HG02798 (cell line): ENCODE data around the gene PPM1N.

Experiments used
- ATAC-seq: cut with Tn5 transposase; IDR thresholded peaks from one replicate; pipeline ENCODE4 v1.9.1; 2021; ENCODE audit warnings: mild to moderate bottlenecking; ENCODE audit not compliant: unreplicated experiment, poor library complexity

Gene PPM1N

GRCh38 chr19:45498411-45499195, at the start of gene PPM1N:
Gene PPM1N (plus strand): TSS chr19:45498443. CDS start chr19:45498473, 30 bp downstream.
- ATAC-seq, result peak; percentile 32

- ATAC-seq, result no peak
Observed at GRCh38 chr19:45448887-45449299, 49.4 kb upstream of the PPM1N start.

- no peak for ATAC-seq
Observed at GRCh38 chr19:45450012-45450333, 48.3 kb upstream of the PPM1N start.

GRCh38 chr19:45451131-45451849, 47.0 kb upstream of the PPM1N start:
- peak; percentile 10 for ATAC-seq

- no peak for ATAC-seq
Observed at GRCh38 chr19:45451850-45452387, 46.3 kb upstream of the PPM1N start.

- ATAC-seq, result no peak
Observed at GRCh38 chr19:45455707-45456499, 42.3 kb upstream of the PPM1N start.

GRCh38 chr19:45456500-45456815, 41.8 kb upstream of the PPM1N start:
- no peak for ATAC-seq

- no peak for ATAC-seq
Observed at GRCh38 chr19:45457776-45458175, 40.5 kb upstream of the PPM1N start.

- no peak for ATAC-seq
Observed at GRCh38 chr19:45460807-45461347, 37.4 kb upstream of the PPM1N start.

- ATAC-seq, result no peak
Observed at GRCh38 chr19:45462174-45462573, 36.1 kb upstream of the PPM1N start.

- no peak for ATAC-seq
Observed at GRCh38 chr19:45463241-45463640, 35.0 kb upstream of the PPM1N start.

GRCh38 chr19:45464274-45464673, 34.0 kb upstream of the PPM1N start:
- ATAC-seq, result no peak

- ATAC-seq, result no peak
Observed at GRCh38 chr19:45464852-45465441, 33.3 kb upstream of the PPM1N start.

- no peak for ATAC-seq
Observed at GRCh38 chr19:45467115-45467455, 31.2 kb upstream of the PPM1N start.

- ATAC-seq, result peak; percentile 56
Observed at GRCh38 chr19:45467456-45468158, 30.6 kb upstream of the PPM1N start, which contains the start of gene FOSB. Gene FOSB (plus strand): TSS chr19:45467996. CDS start chr19:45468587, 591 bp downstream.

- ATAC-seq, result peak; percentile 12
Observed at GRCh38 chr19:45468159-45468651, 30.0 kb upstream of the PPM1N start.

- ATAC-seq, result no peak
Observed at GRCh38 chr19:45468803-45469131, 29.5 kb upstream of the PPM1N start.

GRCh38 chr19:45469132-45469944, 28.9 kb upstream of the PPM1N start:
- peak; percentile 66 for ATAC-seq
